Subcutaneous abdominal adipose tissue (tissue), 5 donors: ENCODE data around the gene PROM1.

Source experiments
- H3K27ac ChIP-seq: one replicate; pipeline ENCODE4 v1.7.0; 2013; ENCODE audit warnings: low read depth, mild to moderate bottlenecking, inconsistent platforms, low read length, moderate library complexity
- H3K27me3 ChIP-seq, 5 donors: one replicate each; pipeline ENCODE4 v1.7.0; 2013; ENCODE audit warnings: low read length in 5 of 5, inconsistent platforms in 1 of 5; ENCODE audit not compliant: control insufficient read depth in 5 of 5, insufficient read depth in 4 of 5
- H3K36me3 ChIP-seq, 5 donors: one replicate each; pipeline ENCODE4 v1.7.0; 2013; ENCODE audit warnings: low read length in 5 of 5; ENCODE audit not compliant: control insufficient read depth in 5 of 5, insufficient read depth in 5 of 5
- H3K4me1 ChIP-seq, 5 donors: one replicate each; pipeline ENCODE4 v1.7.0; 2013; ENCODE audit warnings: low read length in 5 of 5, mild to moderate bottlenecking in 3 of 5, moderate library complexity in 1 of 5; ENCODE audit not compliant: control insufficient read depth in 5 of 5, insufficient read depth in 5 of 5
- H3K4me3 ChIP-seq, 5 donors: one replicate each; pipeline ENCODE4 v1.7.0; 2013; ENCODE audit warnings: low read length in 5 of 5, low read depth in 1 of 5
- H3K9ac ChIP-seq, 5 donors: one replicate each; pipeline ENCODE4 v1.7.0; 2013; ENCODE audit warnings: low read length in 5 of 5, mild to moderate bottlenecking in 4 of 5, moderate library complexity in 3 of 5
- H3K9me3 ChIP-seq, 5 donors: one replicate each; pipeline ENCODE4 v1.7.0; 2013; ENCODE audit warnings: low read length in 5 of 5; ENCODE audit not compliant: control insufficient read depth in 5 of 5
- donor health status: healthy.
- donor health status: healthy.
- donor health status: healthy.
- donor health status: healthy.
- donor health status: healthy.

Gene PROM1

GRCh38 chr4:16122308-16122711 lies 38.5 kb upstream of the PROM1 start:
- Histone ChIP-seq H3K9ac (no peak overlapping the region), H3K27me3 (no peaks in the 10 kb centered on the region), H3K9me3 (no peaks in the 10 kb centered on the region), H3K4me1 (peaks cover 0 to 12% (median 0%) of the 10 kb centered on the region in 5 donors), H3K36me3 (no peaks in the 10 kb centered on the region), H3K27ac (no peak overlapping the region), H3K4me3 (no peak overlapping the region)

DNA sequence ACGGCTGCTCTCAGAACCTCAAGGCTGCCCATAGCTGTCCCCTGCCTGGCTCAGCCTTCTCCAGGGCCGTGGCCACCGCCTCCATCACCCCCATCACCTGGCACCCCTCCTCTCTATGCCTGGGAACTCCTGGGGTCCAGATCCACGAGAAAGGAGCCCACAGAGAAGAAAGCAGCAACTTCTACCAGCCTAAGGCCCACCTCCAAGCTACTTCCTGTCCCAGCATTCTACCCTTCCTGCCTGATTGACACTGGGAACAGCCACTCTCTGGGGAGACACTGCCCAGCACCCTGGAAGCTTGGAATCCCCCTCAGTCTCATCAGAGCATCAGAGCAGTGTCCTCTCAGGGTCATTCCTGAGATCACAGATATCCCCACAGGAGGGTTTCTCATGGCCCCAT lies 36.9 kb upstream of the PROM1 start:
- Histone ChIP-seq H3K27ac (no peak overlapping the region), H3K27me3 (no peaks in the 10 kb centered on the region), H3K4me3 (no peak overlapping the region), H3K9ac (no peak overlapping the region), H3K4me1 (peaks cover 0 to 12% (median 0%) of the 10 kb centered on the region in 5 donors), H3K36me3 (no peaks in the 10 kb centered on the region), H3K9me3 (no peaks in the 10 kb centered on the region)

DNA sequence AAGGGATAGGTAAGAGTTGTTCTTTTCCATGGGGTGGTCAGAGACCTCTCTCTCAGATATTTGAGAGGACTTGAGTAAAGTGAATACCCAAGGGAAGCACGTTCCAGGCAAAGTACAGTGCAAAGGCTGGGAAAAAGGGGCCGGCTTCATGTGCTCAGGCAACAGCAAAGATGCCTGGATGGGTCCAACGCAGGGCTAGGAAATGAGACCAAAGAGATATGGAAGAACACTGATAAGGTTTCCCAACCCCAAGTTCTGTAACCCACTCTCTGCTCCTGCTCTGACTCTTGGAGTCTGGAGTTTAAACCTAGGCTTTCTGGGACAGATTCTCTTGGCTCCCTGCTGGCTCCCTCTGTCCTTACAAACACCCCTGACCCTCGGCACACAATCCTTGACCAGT lies 36.2 kb upstream of the PROM1 start:
- Histone ChIP-seq H3K36me3 (no peaks in the 10 kb centered on the region), H3K9me3 (no peaks in the 10 kb centered on the region), H3K27ac (no peak overlapping the region), H3K27me3 (no peaks in the 10 kb centered on the region), H3K4me1 (peaks cover 0 to 12% (median 0%) of the 10 kb centered on the region in 5 donors), H3K9ac (no peak overlapping the region), H3K4me3 (no peak overlapping the region)

- Histone ChIP-seq H3K4me3 (no peak overlapping the region), H3K9me3 (no peaks in the 10 kb centered on the region), H3K9ac (no peak overlapping the region), H3K27ac (no peak overlapping the region), H3K27me3 (no peaks in the 10 kb centered on the region), H3K4me1 (peaks cover 0 to 12% (median 0%) of the 10 kb centered on the region in 5 donors), H3K36me3 (no peaks in the 10 kb centered on the region)
These were observed 34.3 kb upstream of the PROM1 start for GRCh38 chr4:16118090-16118489.

- H3K27ac ChIP-seq = no peak overlapping the region
- H3K9ac ChIP-seq = no peak overlapping the region
- no peaks in the 10 kb centered on the region for H3K36me3 ChIP-seq
- H3K9me3 ChIP-seq = no peaks in the 10 kb centered on the region
- no peaks in the 10 kb centered on the region for H3K27me3 ChIP-seq
- no peak overlapping the region for H3K4me3 ChIP-seq
- peaks cover 0 to 4% (median 0%) of the 10 kb centered on the region in 5 donors for H3K4me1 ChIP-seq
These were observed 33.3 kb upstream of the PROM1 start for GRCh38 chr4:16117164-16117563.

GRCh38 chr4:16116493-16116990 lies 32.7 kb upstream of the PROM1 start:
- no peaks in the 10 kb centered on the region for H3K9me3 ChIP-seq
- H3K9ac ChIP-seq = no peak overlapping the region
- H3K27me3 ChIP-seq = no peaks in the 10 kb centered on the region
- H3K4me3 ChIP-seq = no peak overlapping the region
- H3K27ac ChIP-seq = no peak overlapping the region
- H3K36me3 ChIP-seq = no peaks in the 10 kb centered on the region
- H3K4me1 ChIP-seq = no peaks in the 10 kb centered on the region

- Histone ChIP-seq H3K36me3 (no peaks in the 10 kb centered on the region), H3K27me3 (no peaks in the 10 kb centered on the region), H3K4me1 (no peaks in the 10 kb centered on the region), H3K9me3 (no peaks in the 10 kb centered on the region), H3K4me3 (no peak overlapping the region), H3K27ac (no peak overlapping the region), H3K9ac (no peak overlapping the region)
These were observed 32.2 kb upstream of the PROM1 start for GRCh38 chr4:16116019-16116418.

GRCh38 chr4:16114546-16114945 lies 30.7 kb upstream of the PROM1 start:
- H3K9me3 ChIP-seq = no peaks in the 10 kb centered on the region
- H3K9ac ChIP-seq = no peak overlapping the region
- no peaks in the 10 kb centered on the region for H3K27me3 ChIP-seq
- no peak overlapping the region for H3K27ac ChIP-seq
- no peaks in the 10 kb centered on the region for H3K4me1 ChIP-seq
- H3K4me3 ChIP-seq = no peak overlapping the region
- no peaks in the 10 kb centered on the region for H3K36me3 ChIP-seq

DNA sequence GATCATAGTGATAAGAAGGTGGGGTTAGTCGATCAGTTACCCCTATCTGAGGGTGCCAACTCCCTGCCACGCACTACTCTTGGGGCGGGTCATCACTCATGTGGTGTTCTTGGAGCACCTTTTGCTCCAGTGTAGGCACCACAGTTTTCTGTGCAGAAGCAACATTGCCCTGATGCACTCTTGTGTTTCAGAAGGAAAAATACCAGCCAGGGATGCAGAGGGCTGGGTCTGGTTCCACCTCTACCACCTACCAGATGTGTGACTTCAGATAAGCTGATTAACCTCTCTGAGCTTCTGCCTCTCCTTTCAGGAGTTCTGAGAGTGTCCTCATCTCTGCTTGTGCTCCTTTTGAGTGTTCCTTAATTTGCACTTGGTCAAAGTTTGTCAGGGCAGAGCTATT lies 29.9 kb upstream of the PROM1 start:
- no peak overlapping the region for H3K4me3 ChIP-seq
- no peaks in the 10 kb centered on the region for H3K4me1 ChIP-seq
- H3K36me3 ChIP-seq = no peaks in the 10 kb centered on the region
- H3K27ac ChIP-seq = no peak overlapping the region
- no peaks in the 10 kb centered on the region for H3K9me3 ChIP-seq
- no peaks in the 10 kb centered on the region for H3K27me3 ChIP-seq
- no peak overlapping the region for H3K9ac ChIP-seq

- Histone ChIP-seq H3K27ac (no peak overlapping the region), H3K9ac (no peak overlapping the region), H3K9me3 (no peaks in the 10 kb centered on the region), H3K4me1 (no peaks in the 10 kb centered on the region), H3K36me3 (no peaks in the 10 kb centered on the region), H3K4me3 (no peak overlapping the region), H3K27me3 (no peaks in the 10 kb centered on the region)
These were observed 27.7 kb upstream of the PROM1 start for GRCh38 chr4:16111533-16111932.
